Stimulated activated CD4-positive, alpha-beta T cell treated with anti-CD3 and anti-CD28 coated beads, Interleukin-1b, Interleukin-23, amount 100 ng/mL, for 4 hours (primary cell): ENCODE data around the gene DHCR7.

Source experiments
- DNase-seq, 2 donors: peaks; one replicate each; pipeline ENCODE4 v3.0.0-alpha.2; 2020; ENCODE audit warnings: low read depth in 2 of 2

The DHCR7 gene

DNA sequence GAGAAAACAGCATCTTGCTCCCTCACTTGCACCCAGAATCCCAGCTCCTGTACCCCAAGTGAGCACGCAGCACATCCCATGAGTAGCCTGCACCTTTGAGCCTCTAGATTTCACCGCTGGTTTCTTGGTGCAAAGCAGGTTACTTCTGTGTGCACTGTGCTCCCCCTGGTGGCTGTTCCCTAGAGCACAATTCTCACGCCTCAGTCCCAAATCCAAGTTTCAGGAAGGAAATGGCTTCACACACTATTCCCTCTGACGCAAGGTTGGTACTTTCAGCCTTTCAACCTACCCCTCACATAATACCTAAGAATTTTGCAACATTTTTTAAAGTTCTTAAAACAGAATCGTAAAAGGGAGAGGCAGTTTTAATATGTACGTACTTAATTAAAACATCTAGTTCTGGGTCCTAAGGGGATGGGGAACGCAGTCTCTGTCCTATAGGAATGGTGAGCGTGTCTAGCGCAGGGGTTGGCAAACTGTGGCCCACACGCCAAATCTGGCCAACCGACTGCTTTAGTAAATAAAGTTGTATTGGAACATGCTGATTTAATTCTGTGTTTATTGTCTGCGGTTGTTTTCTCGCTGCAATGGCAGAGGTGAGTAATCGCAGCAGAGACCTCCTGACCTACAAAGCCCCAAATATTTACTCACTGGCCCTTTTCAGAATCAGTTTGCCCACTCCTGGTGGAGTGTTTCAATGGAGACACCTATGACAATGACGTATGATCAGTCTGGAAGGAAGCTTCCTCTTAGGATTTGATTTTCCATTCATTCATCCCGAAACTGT is 27.5 kb downstream of the DHCR7 start:
- DNase-seq: no peak

DNA sequence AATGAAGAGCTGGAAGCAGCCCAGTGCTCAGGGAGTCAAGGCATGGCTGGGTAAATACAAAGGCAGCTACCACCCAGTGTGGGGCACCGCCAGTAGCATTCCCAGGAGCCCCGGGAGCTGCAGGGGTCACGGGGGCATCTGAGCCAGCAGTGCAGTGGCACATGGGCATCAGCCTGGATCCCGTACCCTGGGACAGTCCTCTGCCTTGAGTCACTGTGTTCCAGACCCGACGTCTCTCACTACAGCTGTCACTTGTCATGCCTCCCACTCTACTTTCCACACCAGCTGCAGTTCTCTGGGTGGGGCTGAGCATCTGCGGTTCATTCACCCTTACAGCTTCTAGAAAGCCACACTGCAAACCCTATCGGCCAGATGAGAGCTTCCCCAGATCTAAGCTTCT is 29.6 kb downstream of the DHCR7 start:
- no peak for DNase-seq

DNA sequence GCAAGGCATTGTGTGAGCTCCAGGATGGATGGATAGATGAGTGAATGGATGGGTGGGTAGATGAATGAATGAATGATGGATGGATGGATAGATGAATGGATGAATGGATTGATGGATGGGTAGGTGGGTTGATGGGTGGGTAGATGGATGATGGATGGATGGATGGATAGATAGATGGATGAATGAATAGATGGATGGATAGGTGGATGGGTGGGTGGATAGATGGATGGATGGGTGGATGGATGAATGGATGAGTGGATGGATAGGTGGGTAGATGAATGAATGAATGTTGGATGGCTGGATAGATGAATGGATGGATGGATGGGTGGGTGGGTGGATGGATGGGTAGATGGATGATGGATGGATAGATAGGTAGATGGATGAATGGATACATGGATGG is 33.5 kb downstream of the DHCR7 start:
- DNase-seq: no peak

DNA sequence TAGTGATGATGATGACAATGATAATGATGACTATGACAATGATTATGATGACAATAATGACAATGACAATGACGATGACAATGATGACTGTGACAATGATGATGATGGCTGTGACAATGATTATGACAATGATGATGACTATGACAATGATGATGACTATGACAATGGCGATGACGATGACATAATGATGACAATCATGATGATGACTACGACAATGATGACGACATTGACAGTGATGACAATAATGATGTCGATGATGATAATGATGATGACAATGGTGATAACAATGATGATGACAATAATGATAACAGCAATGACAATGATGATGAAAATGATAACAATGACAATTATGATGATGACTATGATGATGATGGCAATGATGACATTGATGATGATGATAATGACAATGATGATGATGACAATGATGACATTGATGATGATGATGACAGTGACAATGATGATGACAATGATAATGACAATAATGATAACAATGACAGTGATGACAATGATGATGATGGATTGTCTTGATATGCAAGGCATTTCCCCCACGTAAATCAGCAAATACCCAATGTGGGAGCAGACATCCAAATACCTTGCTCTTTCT is 37.7 kb downstream of the DHCR7 start:
- DNase-seq: no peak

DNA sequence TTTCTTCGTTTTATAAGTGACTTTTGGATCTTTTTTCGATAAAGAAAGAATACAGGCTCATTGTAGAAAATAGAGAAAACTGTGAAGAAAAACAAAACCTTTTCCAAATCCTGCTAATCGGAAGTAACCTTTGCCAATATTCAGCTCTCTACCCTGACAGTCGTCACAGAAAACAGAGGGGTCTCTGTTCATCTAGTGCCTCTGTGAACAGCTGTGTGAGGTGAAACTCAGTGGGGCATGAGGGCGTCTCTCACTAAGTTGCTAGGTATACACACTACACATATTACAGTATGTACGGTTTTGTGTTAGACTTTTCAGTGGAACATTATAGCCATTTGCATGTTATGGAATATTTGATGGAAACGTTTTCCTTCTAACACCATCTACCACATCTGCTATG is 39.4 kb downstream of the DHCR7 start:
- DNase-seq: no peak

DNA sequence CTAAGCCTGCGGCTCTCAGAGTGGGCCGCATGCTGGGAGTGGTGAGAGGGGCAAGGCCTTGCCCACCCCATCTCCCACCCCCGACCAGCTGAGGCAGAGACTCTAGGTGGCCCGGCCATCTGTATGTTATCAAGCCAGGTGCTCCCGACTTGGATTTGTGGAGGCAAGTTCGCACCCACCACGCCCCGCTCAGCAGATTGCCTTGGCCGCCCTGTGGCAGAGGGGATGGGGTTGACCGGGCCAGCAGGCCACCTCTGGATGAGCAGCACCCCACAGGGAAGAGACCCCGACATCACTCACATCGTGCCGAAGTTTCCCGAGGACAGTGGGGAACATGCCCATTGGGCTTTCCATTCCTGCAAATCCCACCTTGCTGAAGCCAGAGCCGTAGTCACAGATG is 40.8 kb downstream of the DHCR7 start:
- DNase-seq: no peak

DNA sequence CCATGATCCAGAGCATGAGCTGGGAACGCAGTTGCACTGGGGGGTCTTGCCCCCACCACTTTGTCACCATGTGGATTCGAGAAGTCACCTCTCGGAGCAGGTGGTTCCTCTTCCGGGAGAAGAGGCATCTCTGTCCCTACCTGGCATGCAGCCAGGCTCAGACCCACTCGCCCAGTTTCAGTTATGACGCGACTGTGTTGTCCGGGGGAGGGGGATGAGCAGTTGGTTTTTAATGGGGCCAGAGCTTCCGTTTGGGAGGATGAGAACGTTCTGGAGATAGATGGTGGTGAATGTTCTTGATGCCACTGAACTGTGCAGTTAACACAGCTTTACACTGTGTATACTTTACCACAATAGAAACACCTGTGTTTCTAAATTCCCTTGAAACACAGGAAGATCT is 41.5 kb downstream of the DHCR7 start:
- no peak for DNase-seq

DNA sequence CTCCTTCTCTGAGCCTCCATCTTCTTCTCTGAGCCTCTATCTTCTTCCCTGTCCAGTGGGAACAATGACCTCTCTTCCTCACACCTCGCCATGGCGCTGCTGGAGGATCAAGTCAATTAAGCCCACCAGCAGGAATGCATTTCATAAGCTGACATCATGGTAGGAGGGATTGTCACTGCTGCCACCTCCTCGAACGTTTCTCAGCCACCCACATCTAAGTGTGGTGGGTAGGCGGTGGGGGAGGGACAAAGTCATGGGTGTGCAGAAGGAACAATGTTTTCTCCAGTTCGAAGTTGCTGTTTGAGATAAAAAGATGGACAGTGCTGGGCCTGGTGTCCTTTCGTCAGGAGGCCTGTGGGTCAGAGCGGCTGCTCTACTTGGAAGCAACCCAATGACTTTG is 44.0 kb downstream of the DHCR7 start:
- DNase-seq: no peak

DNA sequence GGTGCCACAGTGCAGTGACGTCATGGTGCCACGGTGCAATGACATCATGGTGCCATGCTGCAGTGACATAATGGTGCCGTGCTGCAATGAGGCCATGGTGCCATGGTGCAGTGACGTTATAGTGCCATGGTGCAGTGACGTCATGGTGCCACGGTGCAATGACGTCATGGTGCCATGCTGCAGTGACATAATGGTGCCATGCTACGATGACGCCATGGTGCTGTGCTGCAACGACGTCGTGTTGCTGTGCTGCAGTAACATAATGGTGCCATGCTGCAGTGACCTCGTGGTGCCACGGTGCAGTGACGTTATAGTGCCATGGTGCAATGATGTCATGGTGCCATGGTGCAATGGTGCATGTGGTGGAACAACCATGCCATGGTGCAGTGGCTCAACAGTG is 45.3 kb downstream of the DHCR7 start:
- DNase-seq: no peak

DNA sequence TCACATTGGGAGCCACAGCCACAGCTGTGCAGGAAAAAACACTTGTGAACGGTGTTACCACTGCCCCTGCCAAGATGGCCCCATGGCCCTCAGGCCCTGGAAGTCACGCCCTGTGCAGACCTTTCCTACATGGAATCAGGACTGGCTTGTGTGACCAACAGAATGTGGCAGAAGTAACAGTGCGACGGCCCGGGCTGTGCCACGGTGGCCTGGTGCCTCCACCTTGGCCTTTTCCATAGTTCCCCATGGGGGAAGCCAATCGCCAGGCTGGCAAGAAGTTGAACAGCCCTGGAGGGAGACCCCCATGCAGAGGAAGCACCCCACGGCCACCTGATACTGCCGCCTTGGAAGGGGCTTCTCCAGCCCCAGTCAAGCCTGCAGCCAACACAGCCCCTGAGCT is 48.0 kb downstream of the DHCR7 start:
- no peak for DNase-seq

DNA sequence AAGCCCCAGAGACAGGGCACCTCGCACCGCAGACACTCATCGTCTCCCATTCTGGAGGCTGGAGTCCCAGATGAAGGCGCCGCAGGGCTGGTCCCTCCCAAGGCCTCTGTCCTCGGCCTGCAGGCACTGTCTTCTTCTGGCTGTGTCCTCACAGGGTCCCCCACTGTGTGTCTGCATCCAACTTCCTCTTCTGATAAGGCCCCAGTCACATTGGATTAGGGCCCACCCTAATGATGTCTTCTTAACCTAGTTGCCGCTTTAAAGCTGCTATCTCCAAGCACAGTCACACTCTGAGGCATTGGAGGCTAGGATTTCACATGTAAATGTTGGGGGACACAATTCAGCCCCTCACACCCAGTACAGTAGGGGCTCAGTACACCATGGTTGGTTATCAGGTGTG is 48.9 kb downstream of the DHCR7 start:
- no peak for DNase-seq

DNA sequence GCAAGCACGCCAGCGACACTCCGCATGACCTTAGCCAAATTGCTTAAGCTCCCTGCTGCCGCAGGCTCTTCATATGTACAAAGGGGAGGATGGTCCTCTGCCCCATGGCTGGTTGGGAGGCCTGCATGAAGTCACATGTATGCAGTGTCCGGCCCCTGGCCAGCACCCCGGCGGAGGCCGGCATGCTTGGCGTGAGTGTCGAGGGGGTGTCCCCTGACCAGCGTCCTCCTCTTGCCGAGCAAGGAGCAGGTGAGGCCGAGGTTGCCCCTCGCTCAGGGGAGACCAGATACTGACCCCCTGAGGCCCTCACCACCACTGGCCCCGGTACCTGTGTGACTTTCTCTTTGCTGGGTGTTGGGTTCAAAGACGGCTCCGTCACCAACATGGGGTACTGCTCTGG is 50.2 kb downstream of the DHCR7 start:
- DNase-seq: no peak

DNA sequence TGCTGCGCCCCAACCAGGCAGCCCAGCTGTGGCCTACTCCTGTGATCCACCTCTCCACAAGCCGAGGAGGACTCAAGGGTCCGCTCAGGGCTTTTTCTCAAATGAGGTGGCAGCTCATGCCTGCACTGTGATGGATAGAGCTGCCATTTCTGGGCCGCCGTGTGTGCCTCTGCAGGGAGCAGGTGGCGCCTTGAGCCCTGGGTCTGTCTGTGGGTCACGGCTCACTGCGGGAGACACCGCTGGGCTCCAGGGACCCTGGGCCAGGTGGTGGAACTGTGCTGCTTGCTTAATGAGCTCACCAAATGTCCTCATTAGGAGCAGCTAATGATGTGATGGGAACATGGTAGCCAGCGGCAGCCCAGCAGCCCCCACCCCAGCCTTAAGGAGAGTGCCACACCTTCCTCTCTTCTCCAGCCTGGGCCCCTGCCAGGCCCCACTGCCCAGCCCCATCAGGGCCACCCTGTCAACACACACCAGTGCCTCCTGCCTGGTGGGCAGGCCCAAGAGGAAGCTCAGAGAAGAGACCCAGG is 50.8 kb downstream of the DHCR7 start:
- DNase-seq: no peak

DNA sequence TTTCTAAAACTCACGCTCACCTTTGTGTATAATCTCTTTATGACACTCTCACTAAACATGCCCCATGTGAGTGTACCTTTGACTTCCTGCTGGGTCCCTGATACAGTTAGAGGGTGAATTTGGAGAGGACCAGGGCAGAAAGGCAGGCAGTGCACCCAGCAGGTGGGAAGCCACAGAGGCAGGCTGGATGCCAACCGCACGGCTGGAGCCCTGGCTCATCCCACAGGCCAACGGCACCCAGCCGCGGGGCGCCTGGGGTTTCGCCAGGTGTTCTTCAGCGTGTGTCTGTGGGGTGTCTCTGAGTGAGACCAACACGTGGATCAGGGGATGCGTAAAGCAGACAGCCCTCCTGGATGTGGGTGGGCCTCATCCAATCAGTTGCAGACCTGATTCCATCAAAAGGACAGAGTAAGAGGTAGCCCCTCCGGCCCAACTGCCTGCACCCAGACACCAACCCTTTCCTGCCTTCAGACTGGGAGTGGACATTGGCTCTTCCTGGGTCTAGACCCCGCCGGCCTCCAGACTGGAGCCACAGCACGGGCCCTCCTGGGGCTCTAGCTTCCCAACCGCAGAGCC is 51.6 kb downstream of the DHCR7 start:
- no peak for DNase-seq

DNA sequence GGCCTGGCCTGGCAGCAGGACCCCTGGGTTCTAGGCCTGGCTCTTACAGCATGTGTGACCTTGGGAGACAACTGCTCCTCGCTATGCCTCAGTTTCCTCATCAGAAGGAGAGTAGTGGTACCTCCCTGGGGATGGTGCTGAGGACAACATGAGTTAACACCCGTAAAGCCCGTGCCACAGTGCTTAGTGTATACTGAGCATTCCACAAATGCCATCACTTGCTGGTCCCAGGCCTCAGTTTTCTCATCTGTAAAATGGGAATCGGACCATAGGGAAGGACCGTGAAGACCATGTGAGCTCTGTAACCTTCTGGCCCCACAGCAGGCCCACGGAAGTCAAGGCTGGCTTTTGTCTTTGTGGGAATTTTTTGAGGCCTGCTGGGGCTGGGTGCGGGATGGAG is 52.4 kb downstream of the DHCR7 start:
- no peak for DNase-seq

DNA sequence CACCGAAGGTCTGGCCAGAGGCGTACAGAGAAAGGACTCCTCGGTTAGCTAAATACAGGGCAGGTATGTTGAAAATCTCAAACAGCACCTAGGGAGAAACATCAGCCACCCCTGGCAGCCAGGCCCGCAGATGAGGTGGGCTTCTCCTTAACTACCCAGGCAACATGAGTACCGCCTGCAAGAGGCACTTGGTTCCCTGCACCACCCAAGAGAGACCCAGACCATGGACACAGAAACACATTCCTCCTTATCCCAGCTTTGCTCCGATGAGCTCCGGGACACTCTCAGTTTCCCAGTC is 53.0 kb downstream of the DHCR7 start:
- DNase-seq: no peak

DNA sequence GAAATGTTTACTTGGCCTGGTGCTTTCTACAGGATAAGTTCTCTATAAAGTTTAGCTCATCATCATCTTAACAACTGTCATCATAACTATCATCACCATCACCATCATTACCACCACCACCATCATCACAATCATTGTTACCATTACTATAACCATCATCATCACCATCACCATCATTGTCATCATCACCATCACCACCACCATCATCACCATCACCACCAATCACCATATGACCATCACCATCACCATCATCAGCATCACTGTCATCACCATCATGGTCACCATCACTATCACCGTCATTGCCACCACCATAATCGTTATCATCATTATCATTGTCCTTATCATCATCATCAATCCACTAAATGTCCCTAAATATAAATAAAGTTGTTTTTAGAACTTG is 54.9 kb downstream of the DHCR7 start:
- DNase-seq: no peak

DNA sequence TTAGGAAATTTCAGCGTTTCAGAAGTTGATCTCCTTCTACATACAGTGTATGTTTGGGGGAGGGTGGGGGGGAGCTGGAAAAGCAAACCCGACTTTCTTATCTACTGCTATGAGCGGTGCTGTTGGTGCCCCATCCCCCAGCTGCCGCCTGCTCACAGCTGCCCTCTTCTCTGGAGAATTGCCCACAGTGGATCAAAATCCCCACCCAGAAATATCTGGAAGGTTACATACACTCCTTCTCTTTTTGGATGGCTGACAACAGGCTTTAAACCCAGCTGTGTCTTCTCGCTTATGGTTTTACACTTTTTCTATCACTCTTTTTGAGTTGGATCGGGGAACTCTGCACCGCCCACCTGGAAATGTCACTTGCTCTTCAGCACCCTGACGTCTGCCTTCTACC is 56.4 kb downstream of the DHCR7 start:
- DNase-seq: no peak

DNA sequence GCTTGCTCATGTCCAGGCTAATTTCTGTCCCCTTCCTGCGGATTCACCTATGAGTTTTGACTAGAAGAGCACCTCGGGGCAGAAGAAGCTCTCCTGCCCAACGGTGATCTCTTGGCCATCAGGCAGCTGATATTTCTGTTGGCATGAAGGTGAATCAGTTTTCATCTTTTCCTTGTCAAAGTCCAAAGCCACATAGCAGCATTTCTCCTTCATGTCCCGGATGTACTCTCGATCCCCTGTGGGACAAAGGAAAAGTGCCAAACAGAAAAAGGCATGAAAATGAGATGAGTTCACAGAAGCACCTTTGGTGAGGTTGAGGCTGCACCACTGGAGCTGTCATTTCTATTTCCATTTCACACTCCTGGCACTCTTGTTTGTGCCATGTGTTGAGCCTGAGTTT is 56.8 kb downstream of the DHCR7 start:
- no peak for DNase-seq

DNA sequence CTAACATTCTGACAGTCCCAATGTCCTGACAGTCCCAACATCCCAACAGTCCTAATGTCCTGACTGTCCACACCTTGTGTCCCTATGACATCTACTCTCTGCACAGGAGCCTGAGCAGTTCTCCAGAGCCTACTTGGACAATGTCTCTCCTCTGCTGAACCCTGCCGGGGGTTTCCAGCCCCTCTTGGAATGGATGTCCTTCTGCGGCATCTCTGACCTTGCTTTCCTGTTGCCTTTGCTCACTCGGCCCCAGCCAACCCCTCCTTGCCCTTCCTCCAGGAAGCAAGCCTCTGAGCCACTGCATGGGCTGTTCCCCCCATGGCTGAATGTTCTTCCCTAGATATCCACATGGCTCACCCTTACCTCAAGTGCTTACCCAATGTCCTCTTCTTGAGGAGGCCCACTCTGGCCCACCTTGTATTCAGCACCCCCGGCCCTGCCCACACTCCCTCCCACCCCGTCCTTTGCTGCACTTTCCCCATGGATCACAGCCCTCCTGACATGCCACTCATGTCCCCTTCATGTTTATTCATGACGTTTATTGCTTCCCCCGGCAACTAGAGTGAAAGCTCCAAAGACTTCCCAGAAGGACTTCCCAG is 59.5 kb downstream of the DHCR7 start:
- no peak for DNase-seq

DNA sequence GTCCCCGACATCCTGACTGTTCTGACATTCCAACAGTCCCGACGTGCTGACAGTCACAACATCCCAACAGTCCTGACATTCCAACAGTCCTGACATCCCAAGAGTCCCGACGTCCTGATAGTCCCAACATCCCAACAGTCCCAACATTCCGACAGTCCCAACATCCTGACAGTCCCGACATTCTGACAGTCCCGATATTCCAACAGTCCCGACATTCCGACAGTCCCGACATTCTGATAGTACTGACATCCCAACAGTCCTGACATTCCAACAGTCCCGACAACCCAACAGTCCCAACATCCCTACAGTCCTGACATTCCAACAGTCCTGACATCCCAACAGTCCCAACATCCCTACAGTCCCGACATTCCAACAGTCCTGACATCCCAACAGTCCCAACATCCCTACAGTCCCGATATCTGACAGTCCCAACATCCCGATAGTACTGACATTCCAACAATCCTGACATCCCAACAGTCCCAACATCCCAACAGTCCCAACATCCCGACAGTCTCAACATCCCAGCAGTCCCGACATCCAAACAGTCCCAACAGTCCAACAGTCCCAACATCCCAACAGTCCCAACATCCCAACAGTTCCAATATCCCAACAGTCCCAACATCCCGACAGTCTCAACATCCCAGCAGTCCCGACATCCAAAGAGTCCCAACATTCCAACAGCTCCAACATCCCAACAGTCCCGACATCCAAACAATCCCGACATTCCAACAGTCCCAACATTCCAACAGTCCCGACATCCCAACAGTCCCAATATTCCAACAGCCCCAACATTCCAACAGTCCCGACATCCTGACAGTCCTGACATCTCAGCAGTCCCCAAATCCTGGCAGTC is 60.2 kb downstream of the DHCR7 start:
- DNase-seq: no peak

DNA sequence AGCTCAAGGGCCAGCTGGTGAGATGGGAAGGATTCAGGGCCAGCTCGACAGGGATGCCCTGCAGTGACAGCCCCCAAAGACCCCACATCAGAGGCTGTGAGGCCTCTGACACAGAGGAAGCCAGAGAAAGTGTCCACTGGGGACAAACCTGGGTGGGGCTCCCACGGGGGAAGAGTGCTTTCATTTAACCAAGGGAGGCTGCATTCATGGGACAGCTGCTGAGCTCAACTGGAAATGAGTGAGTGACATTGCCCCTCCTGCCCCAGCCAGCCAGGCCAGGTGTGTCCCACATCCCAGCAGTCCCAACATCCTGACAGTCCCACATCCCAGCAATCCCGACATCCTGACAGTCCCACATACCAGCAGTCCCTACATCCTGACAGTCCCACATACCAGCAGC is 61.0 kb downstream of the DHCR7 start:
- no peak for DNase-seq
